Measurements from ENCODE around the gene SOCS1. TPM values are rescaled to one million over a fixed set of nuclear protein-coding genes. Genes with fewer than 3 reads are reported as not detected.

SOCS1 gene, protein sequence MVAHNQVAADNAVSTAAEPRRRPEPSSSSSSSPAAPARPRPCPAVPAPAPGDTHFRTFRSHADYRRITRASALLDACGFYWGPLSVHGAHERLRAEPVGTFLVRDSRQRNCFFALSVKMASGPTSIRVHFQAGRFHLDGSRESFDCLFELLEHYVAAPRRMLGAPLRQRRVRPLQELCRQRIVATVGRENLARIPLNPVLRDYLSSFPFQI
- total RNA-seq: 1.6 and 1.7 TPM in 2 replicates
- long read RNA-seq: 0 reads

DNA sequence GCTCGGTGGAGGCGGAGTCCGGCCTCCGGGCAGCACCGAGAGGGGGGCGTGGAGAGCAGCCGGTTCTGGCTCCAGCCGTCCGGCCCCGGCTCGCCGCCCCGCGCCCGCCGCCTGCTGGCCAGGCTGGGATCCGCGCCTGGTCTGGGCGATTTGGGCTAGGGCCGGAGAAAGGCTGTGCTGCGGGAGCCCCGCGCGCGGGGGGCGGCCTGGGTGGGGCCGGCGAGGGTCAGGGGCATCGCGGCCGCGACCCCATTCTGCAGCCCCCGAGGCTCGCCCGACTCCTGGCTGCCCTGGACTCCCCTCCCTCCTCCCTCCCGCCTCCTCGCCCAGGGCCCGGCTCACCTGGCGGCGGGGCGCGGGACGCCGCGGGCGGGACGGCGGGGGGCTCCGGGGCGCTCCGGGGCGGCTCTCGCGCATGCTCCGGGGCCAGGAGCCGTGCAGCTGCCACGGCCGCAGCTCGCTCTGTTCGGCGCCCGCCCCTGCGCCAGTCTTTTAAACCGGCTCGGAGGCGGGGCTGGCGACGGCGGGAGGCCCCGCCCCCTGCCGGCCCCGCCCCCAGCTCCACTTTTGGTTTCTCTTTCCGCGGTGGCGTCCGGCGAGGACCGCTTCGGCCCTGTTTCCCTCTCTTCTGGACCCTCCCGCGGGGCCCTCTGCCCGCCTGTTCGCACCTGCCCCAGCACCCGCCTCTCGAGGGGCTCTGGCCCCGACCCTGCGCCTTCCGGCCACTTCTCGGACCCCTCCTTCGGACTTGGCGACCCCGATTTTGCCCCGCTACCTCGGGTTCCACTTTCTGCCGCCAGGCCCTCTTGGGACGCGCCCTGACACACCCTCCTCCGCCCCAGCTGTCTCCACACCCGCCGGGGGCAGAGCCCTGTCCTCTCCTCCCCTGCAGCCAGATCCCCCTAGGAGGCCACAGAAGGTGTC, at the start of gene SOCS1:
Gene SOCS1, minus strand, starts transcription at position 468 of the 924 bp plus-strand sequence. CDS start 726 bp downstream, outside the sequence.
- Mint-ChIP-seq H3K36me3 (ENCODE audit: low read depth) (no peaks in the 10 kb centered on the region), H3K4me3 (peak within 1 kb of the TSS; percentile 99), H3K27ac (ENCODE audit: unreplicated experiment) (peak within 1 kb of the TSS; percentile 93), H3K27me3 (ENCODE audit: low read depth) (peaks cover 35% of the 10 kb centered on the region), H3K4me1 (peaks cover 6% of the 10 kb centered on the region), H3K9me3 (no peaks in the 10 kb centered on the region)
- TF ChIP-seq, protein P1, sequence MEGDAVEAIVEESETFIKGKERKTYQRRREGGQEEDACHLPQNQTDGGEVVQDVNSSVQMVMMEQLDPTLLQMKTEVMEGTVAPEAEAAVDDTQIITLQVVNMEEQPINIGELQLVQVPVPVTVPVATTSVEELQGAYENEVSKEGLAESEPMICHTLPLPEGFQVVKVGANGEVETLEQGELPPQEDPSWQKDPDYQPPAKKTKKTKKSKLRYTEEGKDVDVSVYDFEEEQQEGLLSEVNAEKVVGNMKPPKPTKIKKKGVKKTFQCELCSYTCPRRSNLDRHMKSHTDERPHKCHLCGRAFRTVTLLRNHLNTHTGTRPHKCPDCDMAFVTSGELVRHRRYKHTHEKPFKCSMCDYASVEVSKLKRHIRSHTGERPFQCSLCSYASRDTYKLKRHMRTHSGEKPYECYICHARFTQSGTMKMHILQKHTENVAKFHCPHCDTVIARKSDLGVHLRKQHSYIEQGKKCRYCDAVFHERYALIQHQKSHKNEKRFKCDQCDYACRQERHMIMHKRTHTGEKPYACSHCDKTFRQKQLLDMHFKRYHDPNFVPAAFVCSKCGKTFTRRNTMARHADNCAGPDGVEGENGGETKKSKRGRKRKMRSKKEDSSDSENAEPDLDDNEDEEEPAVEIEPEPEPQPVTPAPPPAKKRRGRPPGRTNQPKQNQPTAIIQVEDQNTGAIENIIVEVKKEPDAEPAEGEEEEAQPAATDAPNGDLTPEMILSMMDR (conservative IDR thresholded peaks at IDR 0.05): peak; percentile 94
- DNase-seq (ENCODE audit: low read depth, low spot score): peak; percentile 82

DNA sequence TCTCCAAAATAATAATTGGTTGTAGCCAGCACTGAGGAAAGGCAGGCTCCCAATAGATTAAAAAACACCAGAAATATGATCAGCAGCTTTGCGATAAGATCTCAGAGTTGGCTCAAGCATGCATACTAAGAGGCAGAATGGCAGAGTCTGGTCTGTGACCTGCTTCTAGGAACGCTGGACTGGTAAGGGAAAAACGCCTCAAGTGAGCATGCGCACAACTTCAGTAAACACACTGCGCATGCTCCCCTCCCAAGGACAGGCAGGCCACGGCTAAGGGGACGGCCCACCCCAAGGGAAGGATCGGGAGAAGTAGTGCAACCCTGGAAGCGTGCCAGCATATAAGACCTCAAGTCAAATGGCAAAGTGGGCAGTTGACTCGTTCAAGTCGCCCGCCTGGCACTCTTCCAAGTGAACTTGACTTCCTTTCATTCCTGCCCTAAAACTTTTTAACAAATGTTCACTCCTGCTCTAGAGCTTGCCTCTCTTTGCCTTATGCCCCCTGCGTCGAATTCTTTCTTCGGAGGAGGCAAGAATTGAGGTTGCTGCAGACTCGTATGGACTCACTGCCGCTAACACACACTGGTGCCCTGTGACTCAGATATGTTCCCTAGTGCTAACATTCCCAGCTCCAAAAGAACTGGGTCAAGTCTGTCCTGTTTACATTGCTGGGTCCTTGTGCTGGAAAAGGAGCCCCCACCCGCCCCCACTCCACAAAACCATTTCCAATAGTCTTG, 47.6 kb upstream of the SOCS1 start:
- H3K27ac Mint-ChIP-seq (ENCODE audit: unreplicated experiment): no peak overlapping the region
- no peaks in the 10 kb centered on the region for H3K27me3 Mint-ChIP-seq (ENCODE audit: low read depth)
- no peaks in the 10 kb centered on the region for H3K9me3 Mint-ChIP-seq
- H3K36me3 Mint-ChIP-seq (ENCODE audit: low read depth): no peaks in the 10 kb centered on the region
- H3K4me1 Mint-ChIP-seq: no peaks in the 10 kb centered on the region
- no peak overlapping the region for H3K4me3 Mint-ChIP-seq
- TF ChIP-seq, protein P1 (conservative IDR thresholded peaks at IDR 0.05): no peak
- no peak for DNase-seq (ENCODE audit: low read depth, low spot score)

DNA sequence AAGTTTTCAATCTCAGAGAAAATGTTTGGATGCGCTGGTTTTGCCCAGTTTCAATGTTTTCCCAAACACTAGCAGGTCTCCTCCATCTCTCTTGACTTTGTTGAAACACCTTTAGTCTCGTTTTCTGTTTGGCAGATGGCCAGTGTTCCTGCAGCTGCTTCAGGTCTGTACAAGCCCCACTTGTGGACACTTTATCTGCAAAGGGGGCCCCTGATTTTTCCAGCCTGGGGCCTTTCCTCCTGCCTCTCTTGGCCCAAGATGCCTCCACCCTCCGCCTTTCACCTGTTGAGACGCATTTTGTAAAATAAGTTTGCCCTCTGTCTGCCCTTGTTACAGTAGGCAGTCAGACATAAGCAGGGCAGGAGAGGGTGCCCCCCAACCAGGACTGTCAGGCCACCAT, 47.0 kb upstream of the SOCS1 start:
- Mint-ChIP-seq H3K4me1 (no peaks in the 10 kb centered on the region), H3K9me3 (no peaks in the 10 kb centered on the region), H3K36me3 (ENCODE audit: low read depth) (no peaks in the 10 kb centered on the region), H3K4me3 (no peak overlapping the region), H3K27ac (ENCODE audit: unreplicated experiment) (no peak overlapping the region), H3K27me3 (ENCODE audit: low read depth) (no peaks in the 10 kb centered on the region)
- no peak for DNase-seq (ENCODE audit: low read depth, low spot score)
- TF ChIP-seq, protein P1 (conservative IDR thresholded peaks at IDR 0.05): no peak

DNA sequence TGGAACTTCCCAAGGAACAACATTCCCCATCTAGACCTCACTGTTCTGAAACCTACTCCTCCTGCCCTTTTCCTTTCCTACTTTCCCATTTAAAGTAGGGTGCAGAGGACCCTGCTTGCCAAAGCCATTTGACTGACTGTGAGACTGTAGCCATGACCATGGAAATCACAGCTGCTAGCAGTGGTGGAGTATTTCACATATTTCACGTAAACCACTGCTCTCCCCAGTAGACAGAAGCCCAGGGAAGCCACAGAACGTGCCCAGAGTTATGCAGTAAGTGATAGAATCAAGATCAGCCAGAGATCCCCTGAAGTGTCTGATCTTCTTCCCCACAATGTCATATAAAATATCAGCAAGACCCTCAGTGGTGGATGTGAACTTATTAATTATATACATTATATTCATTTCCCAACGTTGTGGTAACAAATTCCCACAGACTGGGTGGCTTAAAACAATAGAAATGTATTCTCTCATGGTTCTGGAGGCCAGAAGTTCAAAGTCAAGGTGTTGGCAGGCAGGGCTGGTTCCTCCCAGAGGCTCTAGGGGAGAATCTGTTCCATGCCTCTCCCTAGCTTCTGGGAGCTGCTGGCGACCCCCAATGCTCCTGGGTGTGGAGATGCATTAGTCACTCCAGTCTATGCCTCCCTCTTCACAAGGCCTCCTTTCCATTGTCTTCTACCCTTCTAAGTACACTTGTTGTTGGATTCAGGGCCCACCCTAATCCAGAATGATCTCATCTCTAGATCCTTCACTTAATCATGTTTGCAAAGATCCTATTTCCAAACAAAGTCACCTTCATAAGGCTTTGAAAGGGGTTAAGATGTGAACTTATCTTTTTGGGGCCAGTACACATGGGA, 45.9 kb upstream of the SOCS1 start:
- no peaks in the 10 kb centered on the region for H3K9me3 Mint-ChIP-seq
- H3K36me3 Mint-ChIP-seq (ENCODE audit: low read depth): no peaks in the 10 kb centered on the region
- DNase-seq (ENCODE audit: low read depth, low spot score): no peak
- no peak overlapping the region for H3K4me3 Mint-ChIP-seq
- H3K4me1 Mint-ChIP-seq: peaks cover 7% of the 10 kb centered on the region
- no peak overlapping the region for H3K27ac Mint-ChIP-seq (ENCODE audit: unreplicated experiment)
- peaks cover 2% of the 10 kb centered on the region for H3K27me3 Mint-ChIP-seq (ENCODE audit: low read depth)
- TF ChIP-seq, protein P1 (conservative IDR thresholded peaks at IDR 0.05): no peak

DNA sequence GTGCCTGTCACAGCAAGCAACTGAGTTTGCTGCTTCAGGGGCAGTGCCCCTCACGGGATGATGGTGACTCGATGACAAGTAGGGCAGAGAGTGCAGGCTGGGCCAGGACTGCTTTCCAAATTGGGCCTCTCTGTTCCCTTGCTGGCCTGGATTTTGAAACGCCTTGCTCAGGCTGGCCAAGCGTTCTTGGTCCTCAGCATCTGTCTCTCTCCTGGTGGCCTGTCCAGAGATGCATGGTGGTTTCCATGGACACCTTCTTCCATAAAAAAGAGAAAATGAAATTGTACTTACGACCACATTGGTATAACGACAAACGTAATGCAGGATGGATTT, 44.5 kb upstream of the SOCS1 start:
- Mint-ChIP-seq H3K9me3 (no peaks in the 10 kb centered on the region), H3K4me3 (no peak overlapping the region), H3K27ac (ENCODE audit: unreplicated experiment) (no peak overlapping the region), H3K27me3 (ENCODE audit: low read depth) (peaks cover 2% of the 10 kb centered on the region), H3K36me3 (ENCODE audit: low read depth) (no peaks in the 10 kb centered on the region), H3K4me1 (peaks cover 7% of the 10 kb centered on the region)
- DNase-seq (ENCODE audit: low read depth, low spot score): no peak
- TF ChIP-seq, protein P1 (conservative IDR thresholded peaks at IDR 0.05): no peak
